ENCODE measurements around the gene DENND2A.

- TF ChIP-seq CTCF (IDR thresholded peaks at IDR 0.05) (no peak), POLR2A (IDR thresholded peaks at IDR 0.05) (no peak)
Measured at GRCh38 chr7:140617081-140617480, 23.5 kb downstream of the DENND2A start.
